Measurements from ENCODE around the gene UNC119B. TPM values are rescaled to one million over a fixed set of nuclear protein-coding genes. Genes with fewer than 3 reads are reported as not detected.

Gene UNC119B
- total RNA-seq, 2 experiments from 2014 or later = 23.8 to 24.3 TPM

- Mint-ChIP-seq H3K4me1 (ENCODE audit: low read depth) (peaks cover 12% of the 10 kb centered on the region), H3K27ac (no peak overlapping the region), H3K36me3 (ENCODE audit: low read depth) (no peaks in the 10 kb centered on the region), H3K9me3 (no peaks in the 10 kb centered on the region), H3K27me3 (no peaks in the 10 kb centered on the region), H3K4me3 (no peak overlapping the region)
- intact Hi-C loops (cut with micrococcal nuclease) = no loop called here
- ATAC-seq = no peak
- ChIA-PET POLR2A (interaction anchor here (0.7 kb wide), 1 partner anchor 10 kb away, joined by 4 read pairs; no protein-coding TSS in a partner anchor), CTCF (interaction anchor here (1.2 to 11.8 kb wide), 2 partner anchors 27 to 90 kb away, joined by 4 to 84 read pairs; no protein-coding TSS in a partner anchor)
- DNase-seq = no peak
- no peak for TF ChIP-seq CTCF (IDR thresholded peaks at IDR 0.05)
Observed at GRCh38 chr12:120674097-120674636, 36.1 kb upstream of the UNC119B start.

GRCh38 chr12:120677765-120678473 lies 32.3 kb upstream of the UNC119B start:
- Mint-ChIP-seq H3K4me3 (no peak overlapping the region), H3K4me1 (ENCODE audit: low read depth) (peaks cover 12% of the 10 kb centered on the region), H3K27me3 (no peaks in the 10 kb centered on the region), H3K36me3 (ENCODE audit: low read depth) (no peaks in the 10 kb centered on the region), H3K27ac (peak overlapping the region; percentile 59), H3K9me3 (no peaks in the 10 kb centered on the region)
- DNase-seq (peak; percentile 55), ATAC-seq (peak; percentile 89)
- POLR2A ChIA-PET = interaction anchor here (0.7 kb wide), 1 partner anchor 174 kb away, joined by 3 read pairs; no protein-coding TSS in a partner anchor
- intact Hi-C loops (cut with micrococcal nuclease) = no loop called here
- no peak for TF ChIP-seq CTCF (IDR thresholded peaks at IDR 0.05)
- CTCF ChIA-PET = interaction anchor here (11.8 kb wide), 1 partner anchor 30 kb away, joined by 84 read pairs; no protein-coding TSS in a partner anchor

- H3K36me3 Mint-ChIP-seq (ENCODE audit: low read depth) = no peaks in the 10 kb centered on the region
- POLR2A ChIA-PET = interaction anchor here (0.7 kb wide), 1 partner anchor 173 kb away, joined by 3 read pairs; no protein-coding TSS in a partner anchor
- peaks cover 12% of the 10 kb centered on the region for H3K4me1 Mint-ChIP-seq (ENCODE audit: low read depth)
- H3K27ac Mint-ChIP-seq = no peak overlapping the region
- H3K9me3 Mint-ChIP-seq = no peaks in the 10 kb centered on the region
- no peak for TF ChIP-seq CTCF (IDR thresholded peaks at IDR 0.05)
- CTCF ChIA-PET = interaction anchor here (2.4 to 11.8 kb wide), 2 partner anchors 31 to 95 kb away, joined by 8 to 84 read pairs; no protein-coding TSS in a partner anchor
- intact Hi-C loops (cut with micrococcal nuclease) = no loop called here
- peak; percentile 61 for ATAC-seq
- H3K4me3 Mint-ChIP-seq = no peak overlapping the region
- no peaks in the 10 kb centered on the region for H3K27me3 Mint-ChIP-seq
- DNase-seq = peak; percentile 53
Observed at GRCh38 chr12:120678572-120678971, 31.7 kb upstream of the UNC119B start.

- no peaks in the 10 kb centered on the region for H3K9me3 Mint-ChIP-seq
- ATAC-seq (no peak), DNase-seq (no peak)
- H3K4me1 Mint-ChIP-seq (ENCODE audit: low read depth) = peaks cover 14% of the 10 kb centered on the region
- ChIA-PET POLR2A (no interaction called here), CTCF (interaction anchor here (2.4 to 11.8 kb wide), 2 partner anchors 33 to 97 kb away, joined by 8 to 84 read pairs; no protein-coding TSS in a partner anchor)
- intact Hi-C loops (cut with micrococcal nuclease) = no loop called here
- H3K27me3 Mint-ChIP-seq = no peaks in the 10 kb centered on the region
- no peak overlapping the region for H3K4me3 Mint-ChIP-seq
- no peak for TF ChIP-seq CTCF (IDR thresholded peaks at IDR 0.05)
- H3K27ac Mint-ChIP-seq = no peak overlapping the region
- no peaks in the 10 kb centered on the region for H3K36me3 Mint-ChIP-seq (ENCODE audit: low read depth)
Observed at GRCh38 chr12:120680165-120680738, 30.0 kb upstream of the UNC119B start.

- CTCF ChIA-PET = no interaction called here
- intact Hi-C loops (cut with micrococcal nuclease) = no loop called here
Observed at GRCh38 chr12:120684523-120684932, 25.7 kb upstream of the UNC119B start.

More at GRCh38 chr12:120684523-120684932, 25.7 kb upstream of the UNC119B start:
- DNase-seq = no peak
- POLR2A ChIA-PET = no interaction called here
- Mint-ChIP-seq H3K4me3 (no peak overlapping the region), H3K36me3 (ENCODE audit: low read depth) (peaks cover 6% of the 10 kb centered on the region), H3K4me1 (ENCODE audit: low read depth) (peaks cover 17% of the 10 kb centered on the region), H3K27ac (no peak overlapping the region), H3K27me3 (no peaks in the 10 kb centered on the region), H3K9me3 (no peaks in the 10 kb centered on the region)
- no peak for TF ChIP-seq CTCF (IDR thresholded peaks at IDR 0.05)
- ATAC-seq = no peak
